ENCODE data around the gene CMTM4.

The CMTM4 gene

DNA sequence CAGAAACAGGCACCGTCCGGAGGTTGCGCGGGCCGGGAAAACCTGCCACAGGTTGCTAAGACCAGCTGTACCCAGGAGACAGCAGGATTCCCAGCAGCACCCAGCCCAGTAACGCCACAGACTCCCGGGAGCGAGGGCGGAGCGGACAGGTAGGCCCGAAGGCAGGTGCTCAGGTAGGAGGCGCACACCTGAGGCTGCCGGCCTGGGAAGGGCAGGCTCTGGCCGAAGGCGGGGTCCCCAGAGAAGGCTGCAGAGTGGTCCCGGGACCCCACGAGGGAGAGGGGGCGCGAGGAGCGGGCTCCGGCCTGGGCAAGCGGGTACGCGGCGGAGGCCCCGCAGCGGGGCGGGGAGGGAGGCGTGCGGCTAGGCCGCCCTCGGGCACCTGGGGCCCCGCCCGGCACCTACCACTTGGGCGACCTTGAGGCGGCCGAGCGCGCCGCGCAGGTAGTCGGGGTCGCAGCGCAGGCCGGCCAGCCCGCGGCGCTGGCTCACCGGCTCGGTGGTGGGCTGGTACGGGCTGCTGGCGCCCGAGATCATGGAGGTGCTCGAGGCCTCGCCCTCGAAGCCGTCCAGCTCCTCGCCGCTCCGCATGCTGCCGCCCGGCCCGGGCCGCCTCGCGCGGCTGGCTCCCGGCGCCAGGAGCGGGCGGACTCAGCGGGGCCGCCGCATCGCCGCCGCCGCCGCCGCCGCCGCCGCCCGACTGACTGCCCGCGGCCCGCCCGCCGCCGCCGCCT is 441 bp downstream of the CMTM4 start:
- no peak for DNase-seq (ENCODE audit: extremely low read depth, insufficient read length)
- Histone ChIP-seq H3K36me3 (ENCODE audit: control insufficient read depth, insufficient read depth, low read length) (no peaks in the 10 kb centered on the region), H3K27me3 (replicated peaks; ENCODE audit: control insufficient read depth, insufficient read depth, low read length) (no peaks in the 10 kb centered on the region; the same call in 1 of the 2 replicates), H3K4me3 (replicated peaks; ENCODE audit: low read depth, low read length) (peak overlapping the region; percentile 50)
- TF ChIP-seq, protein P1, sequence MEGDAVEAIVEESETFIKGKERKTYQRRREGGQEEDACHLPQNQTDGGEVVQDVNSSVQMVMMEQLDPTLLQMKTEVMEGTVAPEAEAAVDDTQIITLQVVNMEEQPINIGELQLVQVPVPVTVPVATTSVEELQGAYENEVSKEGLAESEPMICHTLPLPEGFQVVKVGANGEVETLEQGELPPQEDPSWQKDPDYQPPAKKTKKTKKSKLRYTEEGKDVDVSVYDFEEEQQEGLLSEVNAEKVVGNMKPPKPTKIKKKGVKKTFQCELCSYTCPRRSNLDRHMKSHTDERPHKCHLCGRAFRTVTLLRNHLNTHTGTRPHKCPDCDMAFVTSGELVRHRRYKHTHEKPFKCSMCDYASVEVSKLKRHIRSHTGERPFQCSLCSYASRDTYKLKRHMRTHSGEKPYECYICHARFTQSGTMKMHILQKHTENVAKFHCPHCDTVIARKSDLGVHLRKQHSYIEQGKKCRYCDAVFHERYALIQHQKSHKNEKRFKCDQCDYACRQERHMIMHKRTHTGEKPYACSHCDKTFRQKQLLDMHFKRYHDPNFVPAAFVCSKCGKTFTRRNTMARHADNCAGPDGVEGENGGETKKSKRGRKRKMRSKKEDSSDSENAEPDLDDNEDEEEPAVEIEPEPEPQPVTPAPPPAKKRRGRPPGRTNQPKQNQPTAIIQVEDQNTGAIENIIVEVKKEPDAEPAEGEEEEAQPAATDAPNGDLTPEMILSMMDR (IDR thresholded peaks at IDR 0.05; ENCODE audit: insufficient read depth, low read length, poor library complexity, severe bottlenecking) = no peak

DNA sequence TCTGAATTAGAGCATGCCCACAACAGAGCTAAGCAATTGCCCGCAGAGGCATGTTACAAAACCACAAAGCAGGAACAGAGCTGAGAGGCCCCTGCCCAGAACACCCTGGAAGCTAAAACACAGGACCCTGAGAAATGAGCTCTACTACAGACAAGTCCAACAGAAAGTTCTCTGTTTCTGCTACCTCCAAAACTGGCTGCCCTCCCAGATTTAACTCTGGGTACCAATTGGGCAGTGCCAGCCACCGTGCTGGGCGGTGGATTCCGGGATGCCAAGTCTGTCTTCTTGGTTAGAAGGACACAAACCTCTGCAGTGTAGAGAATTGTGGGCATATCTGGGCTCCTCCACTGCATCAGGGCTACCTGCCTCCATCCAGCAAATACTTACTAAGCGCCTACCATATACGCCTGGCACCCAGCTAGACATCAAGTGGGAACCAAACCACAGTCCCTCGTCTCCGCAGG is 1.0 kb downstream of the CMTM4 start:
- peak; percentile 15 for DNase-seq (ENCODE audit: extremely low read depth, insufficient read length)
- no peaks in the 10 kb centered on the region; the same call in 1 of the 2 replicates for H3K27me3 ChIP-seq (replicated peaks; ENCODE audit: control insufficient read depth, insufficient read depth, low read length)
- no peak overlapping the region for H3K4me3 ChIP-seq (replicated peaks; ENCODE audit: low read depth, low read length)
- TF ChIP-seq, protein P1 (IDR thresholded peaks at IDR 0.05; ENCODE audit: insufficient read depth, low read length, poor library complexity, severe bottlenecking) = no peak
- no peaks in the 10 kb centered on the region for H3K36me3 ChIP-seq (ENCODE audit: control insufficient read depth, insufficient read depth, low read length)

DNA sequence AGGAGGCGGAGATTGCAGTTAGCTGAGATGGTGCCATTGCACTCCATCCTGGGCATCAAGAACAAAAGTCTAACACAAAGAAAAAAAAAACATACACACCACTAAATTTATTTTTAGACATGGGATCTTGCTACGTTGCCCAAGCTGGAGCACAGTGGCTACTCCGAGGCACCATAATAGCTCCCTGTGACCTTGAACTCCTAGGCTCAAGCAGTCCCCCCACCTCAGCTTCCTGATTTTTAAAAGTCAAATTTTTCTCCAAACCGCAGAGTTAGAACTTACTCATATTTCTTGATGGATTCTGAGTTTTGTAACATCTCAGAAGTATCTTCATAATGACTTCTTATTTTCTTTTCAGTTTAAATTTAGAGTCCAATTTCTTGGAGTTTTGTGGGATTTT is 3.4 kb downstream of the CMTM4 start:
- Histone ChIP-seq H3K27me3 (replicated peaks; ENCODE audit: control insufficient read depth, insufficient read depth, low read length) (no peaks in the 10 kb centered on the region; the same call in none of the 2 replicates), H3K4me3 (replicated peaks; ENCODE audit: low read depth, low read length) (no peak overlapping the region), H3K36me3 (ENCODE audit: control insufficient read depth, insufficient read depth, low read length) (no peaks in the 10 kb centered on the region)
- DNase-seq (ENCODE audit: extremely low read depth, insufficient read length) = no peak
- TF ChIP-seq, protein P1 (IDR thresholded peaks at IDR 0.05; ENCODE audit: insufficient read depth, low read length, poor library complexity, severe bottlenecking) = no peak

DNA sequence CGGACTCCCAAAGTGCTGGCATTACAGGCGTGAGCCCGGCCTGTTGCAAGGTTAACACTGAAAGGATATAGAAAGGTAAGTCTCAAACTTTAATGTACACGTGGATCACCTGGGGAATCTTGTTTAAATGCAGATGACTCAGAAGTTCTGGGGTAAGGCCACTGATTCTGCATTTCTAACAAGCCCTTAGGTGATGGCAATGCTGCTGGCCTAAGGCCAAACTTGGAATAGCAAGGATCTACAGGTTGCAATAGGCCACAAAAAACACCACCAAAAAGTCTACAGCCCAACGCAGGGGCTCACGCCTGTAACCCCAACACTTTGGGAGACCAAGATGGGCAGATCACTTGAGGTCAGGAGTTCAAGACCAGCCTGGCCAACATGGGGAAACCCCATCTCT is 4.2 kb downstream of the CMTM4 start:
- no peak overlapping the region for H3K4me3 ChIP-seq (replicated peaks; ENCODE audit: low read depth, low read length)
- TF ChIP-seq, protein P1 (IDR thresholded peaks at IDR 0.05; ENCODE audit: insufficient read depth, low read length, poor library complexity, severe bottlenecking) = no peak
- no peak for DNase-seq (ENCODE audit: extremely low read depth, insufficient read length)
- no peaks in the 10 kb centered on the region; the same call in none of the 2 replicates for H3K27me3 ChIP-seq (replicated peaks; ENCODE audit: control insufficient read depth, insufficient read depth, low read length)
- H3K36me3 ChIP-seq (ENCODE audit: control insufficient read depth, insufficient read depth, low read length) = no peaks in the 10 kb centered on the region

DNA sequence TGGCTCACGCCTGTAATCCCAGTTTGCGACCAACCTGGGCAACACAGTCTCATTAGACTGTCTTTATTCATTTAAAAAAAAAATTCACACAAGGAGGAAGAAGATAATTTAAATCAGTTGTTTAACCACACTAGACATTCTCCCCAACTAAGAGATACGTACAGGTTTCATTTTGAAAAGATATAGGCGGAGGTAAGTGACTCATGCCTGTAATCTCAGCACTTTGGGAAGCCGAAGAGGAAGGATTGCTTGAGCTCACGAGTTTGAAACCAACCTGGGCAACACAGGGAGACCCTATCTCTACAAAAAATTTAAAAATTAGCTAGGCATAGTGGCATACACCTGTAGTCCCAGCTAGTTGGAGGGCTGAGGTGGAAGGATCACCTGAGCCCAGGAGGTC is 5.3 kb downstream of the CMTM4 start:
- no peaks in the 10 kb centered on the region for H3K36me3 ChIP-seq (ENCODE audit: control insufficient read depth, insufficient read depth, low read length)
- TF ChIP-seq, protein P1 (IDR thresholded peaks at IDR 0.05; ENCODE audit: insufficient read depth, low read length, poor library complexity, severe bottlenecking) = no peak
- no peak for DNase-seq (ENCODE audit: extremely low read depth, insufficient read length)
- H3K27me3 ChIP-seq (replicated peaks; ENCODE audit: control insufficient read depth, insufficient read depth, low read length) = no peaks in the 10 kb centered on the region; the same call in none of the 2 replicates
- no peak overlapping the region for H3K4me3 ChIP-seq (replicated peaks; ENCODE audit: low read depth, low read length)

All from GM06990 (cell line).